Measurements from ENCODE around the gene MYLIP. TPM values are rescaled to one million over a fixed set of nuclear protein-coding genes. Genes with fewer than 3 reads are reported as not detected.
"Not testable (repeated sequence)": the region's sequence is repeated elsewhere in the genome, so short reads cannot be mapped to it uniquely, and the experiment has no call there.

MYLIP gene
- total RNA-seq, 4 donors from 2014 or later: 35.1 to 49.6 (median 43.8) TPM

DNA sequence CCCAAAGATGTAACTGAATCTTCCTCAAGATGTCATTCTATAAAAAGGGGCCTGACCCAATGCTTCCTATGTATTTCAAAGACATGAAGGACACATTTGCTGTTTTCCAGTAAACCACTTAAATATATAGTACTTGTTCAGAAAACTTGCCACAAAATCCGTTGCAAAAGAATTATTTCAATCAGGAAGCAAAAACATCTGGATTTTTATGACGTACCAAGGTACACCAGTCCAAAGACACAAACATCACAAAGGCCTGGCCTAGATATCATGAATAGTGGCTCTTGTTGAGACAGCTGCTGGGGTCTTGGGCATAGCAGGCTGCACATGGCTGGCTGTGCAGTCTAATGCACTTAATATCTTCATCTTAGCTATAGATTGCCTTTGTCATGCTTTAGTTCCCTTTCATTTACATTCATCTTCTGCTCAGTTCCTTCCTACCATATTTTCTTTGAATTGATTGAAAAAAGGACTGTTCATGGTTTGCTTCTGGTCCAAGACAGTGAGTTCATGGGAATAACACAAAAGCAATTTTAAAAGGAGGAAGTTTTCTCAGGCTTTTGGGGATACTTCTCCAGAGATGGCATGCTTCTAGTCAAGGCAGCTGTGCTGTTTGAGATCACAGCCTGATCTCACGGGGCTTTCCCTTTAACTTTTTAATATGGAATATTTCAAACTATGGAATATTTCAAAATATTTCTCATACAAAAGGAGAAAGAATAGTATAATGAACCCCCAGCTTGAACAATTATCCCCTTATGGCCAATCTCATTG is 44.5 kb downstream of the MYLIP start:
- intact Hi-C loops (cut with DNase I; ENCODE audit: low total_unique reads): no loop called here
- WGBS, 2 donors: 94% methylated on average over 3 of the region's 3 CpGs
- no peak for DNase-seq (ENCODE audit: low spot score in 2 of 2)

DNA sequence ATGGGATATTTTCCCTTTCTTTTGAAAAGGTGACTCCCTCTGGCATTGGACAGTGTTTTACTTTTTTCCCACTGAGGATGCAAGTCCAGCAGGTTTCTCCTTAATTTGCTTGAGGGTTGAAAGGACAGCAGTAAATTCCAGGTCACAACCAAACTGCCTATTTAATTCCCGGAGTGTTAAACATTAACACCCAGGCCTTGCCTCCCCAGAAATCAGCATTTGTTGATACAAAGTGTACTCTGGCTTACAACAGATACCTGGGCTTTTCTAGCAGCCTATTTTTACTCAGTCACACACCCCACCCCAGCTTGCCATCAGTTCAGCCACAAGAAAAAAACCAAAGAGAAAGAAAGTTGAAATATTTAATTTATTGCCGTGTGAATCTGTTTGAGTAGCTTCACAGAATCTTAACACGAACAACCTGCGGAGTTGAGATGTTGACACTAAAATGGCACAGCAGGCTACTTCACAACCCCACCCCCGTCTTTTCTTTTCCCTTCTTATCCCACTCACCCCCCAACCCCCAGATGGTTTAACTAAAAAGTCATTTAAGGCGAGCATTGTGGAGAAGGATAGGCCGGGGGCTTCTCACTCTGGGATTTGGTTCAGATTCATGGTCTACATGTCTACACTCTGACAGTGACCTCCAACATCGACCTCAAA is 45.7 kb downstream of the MYLIP start:
- 89 to 93% methylated on average over 8 of the region's 8 CpGs for WGBS, 2 donors
- no peak for DNase-seq (ENCODE audit: low spot score in 2 of 2)
- TF ChIP-seq, protein P1, sequence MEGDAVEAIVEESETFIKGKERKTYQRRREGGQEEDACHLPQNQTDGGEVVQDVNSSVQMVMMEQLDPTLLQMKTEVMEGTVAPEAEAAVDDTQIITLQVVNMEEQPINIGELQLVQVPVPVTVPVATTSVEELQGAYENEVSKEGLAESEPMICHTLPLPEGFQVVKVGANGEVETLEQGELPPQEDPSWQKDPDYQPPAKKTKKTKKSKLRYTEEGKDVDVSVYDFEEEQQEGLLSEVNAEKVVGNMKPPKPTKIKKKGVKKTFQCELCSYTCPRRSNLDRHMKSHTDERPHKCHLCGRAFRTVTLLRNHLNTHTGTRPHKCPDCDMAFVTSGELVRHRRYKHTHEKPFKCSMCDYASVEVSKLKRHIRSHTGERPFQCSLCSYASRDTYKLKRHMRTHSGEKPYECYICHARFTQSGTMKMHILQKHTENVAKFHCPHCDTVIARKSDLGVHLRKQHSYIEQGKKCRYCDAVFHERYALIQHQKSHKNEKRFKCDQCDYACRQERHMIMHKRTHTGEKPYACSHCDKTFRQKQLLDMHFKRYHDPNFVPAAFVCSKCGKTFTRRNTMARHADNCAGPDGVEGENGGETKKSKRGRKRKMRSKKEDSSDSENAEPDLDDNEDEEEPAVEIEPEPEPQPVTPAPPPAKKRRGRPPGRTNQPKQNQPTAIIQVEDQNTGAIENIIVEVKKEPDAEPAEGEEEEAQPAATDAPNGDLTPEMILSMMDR (IDR thresholded peaks at IDR 0.05): no peak
- TF ChIP-seq POLR2A (IDR thresholded peaks at IDR 0.05): no peak
- no peak overlapping the region for H3K4me3 ChIP-seq (ENCODE audit: low read depth, poor library complexity, severe bottlenecking)
- intact Hi-C loops (cut with DNase I; ENCODE audit: low total_unique reads): no loop called here

More for the DNA sequence above, 44.5 kb downstream of the MYLIP start:
- TF ChIP-seq POLR2A (IDR thresholded peaks at IDR 0.05): no peak
- TF ChIP-seq, protein P1 (IDR thresholded peaks at IDR 0.05): no peak
- no peak overlapping the region for H3K4me3 ChIP-seq (ENCODE audit: low read depth, poor library complexity, severe bottlenecking)

DNA sequence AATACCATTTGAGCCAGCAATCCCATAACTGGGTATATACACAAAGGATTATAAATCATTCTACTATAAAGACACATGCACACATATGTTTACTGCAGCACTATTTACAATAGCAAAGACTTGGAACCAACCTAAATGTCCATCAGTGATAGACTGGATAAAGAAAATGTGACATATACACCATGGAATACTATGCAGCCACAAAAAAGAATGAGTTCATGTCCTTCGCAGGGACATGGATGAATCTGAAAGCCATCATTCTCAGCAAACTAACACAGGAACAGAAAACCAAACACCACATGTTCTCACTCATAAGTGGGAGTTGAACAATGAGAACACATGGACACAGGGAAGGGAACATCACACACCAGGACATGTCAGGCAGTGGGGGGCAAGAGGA is 47.7 kb downstream of the MYLIP start:
- 41 to 44% methylated on average over 1 of the region's 1 CpG for WGBS, 2 donors
- intact Hi-C loops (cut with DNase I; ENCODE audit: low total_unique reads); DNase-seq (ENCODE audit: low spot score in 2 of 2); H3K4me3 ChIP-seq (ENCODE audit: low read depth, poor library complexity, severe bottlenecking): not testable (repeated sequence)

DNA sequence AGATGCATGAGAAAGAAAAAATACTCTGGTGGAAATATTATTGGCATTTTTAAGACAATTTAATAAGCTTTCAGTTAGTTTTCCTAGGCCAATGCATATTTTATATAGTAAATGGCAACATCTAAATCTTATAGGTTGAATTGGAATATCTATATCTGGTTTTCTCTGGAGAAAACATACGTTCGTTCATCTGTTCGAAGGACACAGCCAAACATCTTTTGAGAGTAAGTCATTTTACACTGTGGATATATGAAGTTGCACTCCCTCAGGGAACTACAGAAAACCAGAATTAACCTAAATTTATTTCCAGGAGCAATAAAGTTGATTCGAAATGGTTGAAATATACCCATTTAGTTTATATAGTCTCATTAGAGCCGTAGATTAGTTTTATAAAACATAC is 49.0 kb downstream of the MYLIP start:
- intact Hi-C loops (cut with DNase I; ENCODE audit: low total_unique reads): no loop called here
- H3K4me3 ChIP-seq (ENCODE audit: low read depth, poor library complexity, severe bottlenecking): no peak overlapping the region
- no peak for DNase-seq (ENCODE audit: low spot score in 2 of 2)
- TF ChIP-seq POLR2A (IDR thresholded peaks at IDR 0.05): no peak
- TF ChIP-seq, protein P1 (IDR thresholded peaks at IDR 0.05): no peak
- WGBS, 2 donors: 94% methylated on average over 5 of the region's 5 CpGs

DNA sequence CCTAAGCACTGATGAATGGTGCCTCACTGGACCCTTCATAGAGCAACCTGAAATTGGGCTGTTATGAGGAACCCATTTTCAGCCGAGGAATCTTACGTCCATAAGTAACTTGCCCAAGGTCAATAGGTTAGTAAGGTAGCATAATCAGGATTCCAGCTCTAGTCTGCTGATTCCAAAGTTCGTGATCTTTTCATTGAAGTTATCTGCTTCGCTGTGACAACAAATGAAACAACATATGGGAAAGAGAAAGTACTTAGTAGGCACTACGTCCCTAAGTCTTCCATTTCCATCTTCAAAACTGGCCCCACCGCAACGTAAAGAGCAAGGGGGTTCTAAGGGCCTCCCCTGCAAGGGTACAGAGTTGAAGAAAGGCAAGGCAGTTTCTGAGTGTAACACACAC is 49.5 kb downstream of the MYLIP start:
- 94 to 96% methylated on average over 7 of the region's 7 CpGs for WGBS, 2 donors
- intact Hi-C loops (cut with DNase I; ENCODE audit: low total_unique reads): no loop called here
- no peak for DNase-seq (ENCODE audit: low spot score in 2 of 2)
- H3K4me3 ChIP-seq (ENCODE audit: low read depth, poor library complexity, severe bottlenecking): no peak overlapping the region
- TF ChIP-seq, protein P1 (IDR thresholded peaks at IDR 0.05): no peak
- no peak for TF ChIP-seq POLR2A (IDR thresholded peaks at IDR 0.05)

DNA sequence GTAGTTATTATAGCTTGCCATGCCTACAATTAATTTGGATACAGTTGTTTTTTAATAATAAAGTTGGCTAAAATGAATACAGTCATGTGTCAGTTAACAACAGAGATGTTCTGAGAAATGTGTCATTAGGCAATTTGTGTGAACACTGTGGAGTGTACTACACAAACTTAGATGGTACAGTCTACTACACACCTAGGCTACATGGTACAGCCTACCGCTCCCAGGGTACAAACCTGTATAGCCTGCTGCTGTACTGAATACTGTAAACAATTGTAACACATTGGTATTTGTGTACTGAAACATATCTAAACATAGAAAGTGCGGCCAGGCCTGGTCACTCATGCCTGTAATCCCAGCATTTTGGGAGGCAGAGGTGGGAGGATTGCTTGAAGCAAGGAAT is 50.2 kb downstream of the MYLIP start:
- WGBS, 2 donors: 97 to 98% methylated on average over 2 of the region's 2 CpGs
- DNase-seq (ENCODE audit: low spot score in 2 of 2): no peak
- TF ChIP-seq, protein P1 (IDR thresholded peaks at IDR 0.05): no peak
- no peak for TF ChIP-seq POLR2A (IDR thresholded peaks at IDR 0.05)
- intact Hi-C loops (cut with DNase I; ENCODE audit: low total_unique reads): no loop called here
- no peak overlapping the region for H3K4me3 ChIP-seq (ENCODE audit: low read depth, poor library complexity, severe bottlenecking)
